ENCODE data around the gene VSTM4.

The VSTM4 gene

DNA sequence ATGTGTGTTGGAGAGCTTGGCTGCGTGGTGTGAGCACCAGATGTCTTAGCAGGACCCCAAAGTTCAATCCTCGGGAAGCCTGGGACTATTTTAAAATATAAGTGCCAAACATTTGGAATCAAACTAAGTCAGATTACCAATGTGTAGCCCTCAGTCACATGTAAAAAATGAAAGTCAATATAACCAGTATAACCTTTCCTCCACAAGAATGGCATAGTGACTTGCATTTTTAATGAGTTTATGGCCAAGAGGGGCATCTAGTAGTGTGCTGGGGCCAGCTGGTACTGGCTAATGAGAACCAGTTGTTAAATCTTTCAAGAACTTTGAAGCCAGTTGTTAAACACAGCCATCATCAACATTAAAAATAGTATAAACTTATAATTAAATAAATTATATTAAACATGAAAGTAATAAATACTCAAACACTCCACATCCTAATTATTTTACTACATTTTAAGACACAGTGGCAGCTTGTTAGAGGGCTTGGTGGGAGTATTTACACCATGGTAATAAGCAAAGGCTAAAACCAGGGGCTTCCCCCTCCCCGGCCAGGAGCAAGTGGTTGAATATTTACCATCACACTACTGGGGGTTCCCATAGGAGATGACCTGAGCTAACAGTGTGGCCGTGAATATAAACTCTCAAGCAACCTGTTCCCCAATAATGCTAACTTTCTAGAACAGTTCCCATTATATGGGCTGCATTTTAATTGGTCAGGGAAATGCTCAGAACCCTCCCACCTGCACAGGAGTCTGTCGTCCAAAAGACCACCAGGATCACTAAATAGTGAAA, 26.4 kb upstream of the VSTM4 start:
- DNase-seq (ENCODE audit: low spot score): no peak

DNA sequence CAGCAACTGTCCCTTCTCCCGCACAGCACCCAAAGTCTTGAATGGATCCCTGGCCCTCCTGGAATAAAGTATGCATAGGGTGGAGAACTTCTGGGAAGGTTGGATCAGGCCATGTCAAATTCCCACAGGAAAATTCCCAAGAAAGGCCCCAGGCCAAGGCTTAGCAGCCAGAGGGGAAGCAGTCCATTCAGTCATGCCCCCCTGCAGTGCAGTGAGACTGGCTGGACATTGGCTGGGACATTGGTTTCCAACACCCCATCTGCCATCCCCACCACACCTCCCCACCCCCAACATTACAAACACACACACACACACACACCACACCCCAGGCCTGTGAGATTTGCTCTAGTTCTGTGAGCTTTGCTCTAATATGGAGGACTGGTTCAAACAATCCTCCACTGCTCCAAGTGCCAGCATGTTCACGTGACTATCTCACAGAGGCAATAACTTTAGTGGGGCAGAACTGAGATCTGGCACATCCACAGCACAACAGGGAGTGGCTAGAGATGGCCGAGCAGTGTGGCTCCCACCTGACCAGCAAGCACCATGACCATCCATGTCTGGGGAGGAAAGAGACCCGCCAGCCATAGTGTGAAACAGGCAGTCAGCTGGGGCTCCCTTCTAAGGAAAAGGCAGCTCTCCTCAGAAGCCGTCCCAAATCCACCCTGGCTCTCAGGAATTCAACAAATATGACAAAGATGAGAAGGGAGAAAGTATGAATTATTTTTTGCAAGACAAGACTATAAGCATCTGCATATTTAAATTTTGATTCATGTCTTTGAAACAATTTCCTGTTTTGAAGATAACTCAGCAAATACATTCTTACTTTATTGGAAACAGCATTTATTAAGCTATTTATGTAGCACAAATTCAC, 25.2 kb upstream of the VSTM4 start:
- no peak for DNase-seq (ENCODE audit: low spot score)

DNA sequence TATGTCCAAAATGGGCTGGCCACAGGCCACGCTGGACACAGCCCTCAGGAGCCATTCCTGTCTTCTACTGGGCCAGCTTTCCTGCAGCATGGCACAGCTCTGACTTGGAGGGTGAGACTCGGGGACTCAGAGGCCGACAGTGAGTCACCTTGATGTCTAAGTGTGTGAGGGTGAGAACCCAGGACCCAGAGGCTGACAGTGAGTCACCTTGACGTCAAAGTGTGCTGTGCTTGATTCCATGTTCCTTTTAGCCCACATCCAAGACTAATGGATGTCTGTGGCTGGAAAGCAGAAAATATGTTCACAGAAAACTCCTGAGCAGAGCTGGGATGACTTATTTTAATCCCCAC, 24.5 kb upstream of the VSTM4 start:
- no peak for DNase-seq (ENCODE audit: low spot score)

DNA sequence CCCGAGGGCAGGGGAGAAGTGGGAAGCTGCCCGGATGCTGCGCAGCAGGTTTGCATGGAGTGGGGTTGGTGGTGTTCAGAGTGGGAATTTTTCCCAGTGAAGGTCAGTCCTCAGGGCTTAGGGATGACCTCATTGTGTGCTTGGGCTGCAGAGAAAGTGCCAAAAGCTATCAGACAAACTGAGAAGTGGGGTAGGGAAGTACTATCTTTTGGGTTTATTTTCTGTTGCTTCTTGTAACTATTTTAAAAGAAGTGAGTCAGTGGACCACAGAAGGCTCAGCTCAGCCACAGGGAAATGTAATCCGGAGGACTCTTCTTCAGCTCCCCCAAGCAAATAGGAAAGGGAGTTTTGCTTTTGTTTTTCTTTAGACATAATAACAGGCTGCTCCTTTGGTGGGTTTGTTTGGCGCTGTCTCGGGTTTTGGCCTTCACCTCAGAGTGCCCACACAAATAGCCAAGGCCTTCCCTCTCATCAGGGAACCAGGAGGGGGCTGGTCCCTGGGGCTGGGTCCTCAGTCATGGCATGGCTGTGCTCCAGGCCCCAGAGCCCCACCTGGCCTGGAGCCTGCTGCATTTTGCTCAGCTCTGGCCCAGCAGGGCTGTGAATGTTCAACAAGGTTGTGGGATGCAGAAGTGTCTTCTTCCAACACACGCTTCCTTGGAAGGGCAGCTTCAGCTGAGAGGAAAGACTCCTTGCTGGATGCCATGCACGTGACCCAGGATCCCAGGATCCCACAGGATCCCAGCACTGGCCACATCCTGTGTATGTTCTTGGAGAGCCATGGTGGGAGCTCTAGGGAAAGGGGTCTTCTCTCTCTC, 23.9 kb upstream of the VSTM4 start:
- DNase-seq (ENCODE audit: low spot score): no peak

DNA sequence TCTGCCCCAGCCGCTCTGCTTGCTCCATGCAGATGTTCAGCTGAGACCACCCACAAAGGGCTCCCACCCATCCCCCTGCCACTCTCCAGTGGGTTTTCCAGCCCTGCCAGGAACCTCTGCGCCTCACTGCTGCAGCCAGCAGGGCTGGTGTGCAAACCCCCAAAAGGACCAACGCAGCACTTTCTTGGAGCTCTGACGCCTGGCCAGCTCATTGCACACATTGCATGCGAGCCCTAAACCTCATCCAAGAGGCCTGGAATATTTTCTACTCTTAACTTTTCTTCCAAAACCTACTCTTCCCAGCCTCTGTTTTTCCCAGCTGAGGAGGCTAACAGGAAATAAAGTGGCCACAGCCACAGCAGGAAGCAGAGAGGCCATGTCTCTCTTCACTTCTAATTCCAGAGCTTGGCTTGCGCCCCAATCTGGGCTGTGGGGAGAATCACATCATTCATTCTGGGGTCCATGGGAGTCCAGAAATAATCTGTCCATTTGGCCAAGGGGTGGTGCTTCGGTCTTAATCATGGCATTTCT, 23.1 kb upstream of the VSTM4 start:
- no peak for DNase-seq (ENCODE audit: low spot score)

- no peak for DNase-seq (ENCODE audit: low spot score)
Measured at GRCh38 chr10:49136525-49136924, 21.2 kb upstream of the VSTM4 start.

- no peak for DNase-seq (ENCODE audit: low spot score)
Measured at GRCh38 chr10:49135575-49136313, 20.4 kb upstream of the VSTM4 start.

DNA sequence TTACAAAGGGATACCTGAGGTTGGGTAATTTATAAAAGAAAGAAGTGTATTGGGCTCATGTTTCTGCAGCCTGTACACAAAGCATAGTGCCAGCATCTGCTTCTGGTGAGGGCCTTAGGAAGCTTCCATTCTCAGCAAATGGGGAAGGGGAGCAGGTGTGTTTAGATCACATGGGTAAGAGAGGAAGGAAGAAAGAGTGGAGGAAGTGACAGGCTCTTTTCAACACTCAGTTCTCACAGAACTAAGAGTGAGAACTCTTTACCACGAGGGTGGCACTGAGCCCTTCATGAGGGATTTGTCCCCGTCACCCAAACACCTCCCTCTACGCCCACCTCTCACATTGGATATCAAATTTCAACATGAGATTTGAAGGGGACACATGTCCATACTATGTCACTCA, 19.0 kb upstream of the VSTM4 start:
- DNase-seq (ENCODE audit: low spot score): no peak

GRCh38 chr10:49133706-49134248, 18.5 kb upstream of the VSTM4 start, which contains the start of gene FAM170B:
FAM170B (minus strand) TSS chr10:49134021; CDS start chr10:49133918, 103 bp downstream.
- no peak for DNase-seq (ENCODE audit: low spot score)

- no peak for DNase-seq (ENCODE audit: low spot score)
Measured at GRCh38 chr10:49132362-49132737, 17.0 kb upstream of the VSTM4 start.

DNA sequence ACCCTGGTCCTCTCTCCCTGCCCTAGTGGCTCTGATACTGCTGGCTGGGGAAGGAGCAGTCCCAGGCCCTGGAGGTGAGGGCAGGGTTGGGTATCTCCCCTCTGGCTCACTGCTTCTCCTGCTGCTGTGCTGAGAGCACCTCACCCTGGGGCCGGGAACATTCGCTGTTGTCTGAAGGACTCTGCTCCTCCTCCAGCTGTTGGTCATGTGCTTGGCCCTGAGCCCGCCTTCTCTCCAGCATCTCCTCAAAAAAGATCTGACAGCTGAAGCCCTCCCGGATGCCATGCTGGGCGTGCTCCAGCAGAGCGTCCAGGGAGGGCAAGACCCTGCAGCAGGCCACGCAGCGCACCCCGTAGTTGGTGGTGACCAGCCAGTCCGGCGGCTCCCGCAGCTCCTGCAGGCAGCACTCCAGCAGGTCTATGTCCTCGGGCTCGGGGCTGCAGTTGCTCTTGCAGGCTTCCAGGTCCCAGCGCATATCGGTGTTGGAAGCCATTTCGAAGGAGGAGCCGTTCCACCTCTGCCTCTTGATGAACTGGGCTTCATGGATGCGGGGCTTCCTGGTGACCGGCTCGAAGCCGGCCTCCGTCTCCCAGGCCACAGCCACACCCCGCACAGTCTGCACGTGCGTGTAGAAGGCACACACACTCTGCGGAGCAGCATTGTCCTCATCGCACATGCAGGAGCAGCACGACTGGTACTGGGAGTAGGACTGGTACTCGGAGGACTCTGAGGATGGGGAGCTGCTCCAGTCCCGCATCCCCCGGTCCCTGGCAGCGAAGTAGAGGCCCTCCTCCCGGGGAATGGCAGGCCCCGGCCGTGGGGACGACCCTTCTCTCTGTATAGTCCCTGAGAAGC, 16.4 kb upstream of the VSTM4 start:
- DNase-seq (ENCODE audit: low spot score): no peak

DNA sequence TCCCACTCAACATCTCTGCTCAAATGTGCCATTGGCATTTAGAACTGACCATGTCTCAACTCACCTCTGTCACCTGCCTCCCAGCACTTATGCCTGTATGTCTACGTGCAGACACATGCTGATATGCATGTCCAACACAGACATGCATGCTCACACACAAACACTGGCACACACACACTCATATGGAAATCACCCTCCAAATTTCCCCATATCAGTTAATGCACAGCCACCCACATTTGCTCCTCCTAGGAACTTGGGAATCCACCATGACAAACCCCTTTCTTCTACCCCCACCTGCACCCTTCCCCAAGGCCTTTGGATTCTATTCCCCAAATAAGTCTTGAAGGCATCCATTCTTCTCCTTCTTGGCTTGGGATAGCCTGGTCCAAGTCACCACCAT, 14.1 kb upstream of the VSTM4 start:
- no peak for DNase-seq (ENCODE audit: low spot score)

GRCh38 chr10:49128854-49129253, 13.5 kb upstream of the VSTM4 start:
- no peak for DNase-seq (ENCODE audit: low spot score)

DNA sequence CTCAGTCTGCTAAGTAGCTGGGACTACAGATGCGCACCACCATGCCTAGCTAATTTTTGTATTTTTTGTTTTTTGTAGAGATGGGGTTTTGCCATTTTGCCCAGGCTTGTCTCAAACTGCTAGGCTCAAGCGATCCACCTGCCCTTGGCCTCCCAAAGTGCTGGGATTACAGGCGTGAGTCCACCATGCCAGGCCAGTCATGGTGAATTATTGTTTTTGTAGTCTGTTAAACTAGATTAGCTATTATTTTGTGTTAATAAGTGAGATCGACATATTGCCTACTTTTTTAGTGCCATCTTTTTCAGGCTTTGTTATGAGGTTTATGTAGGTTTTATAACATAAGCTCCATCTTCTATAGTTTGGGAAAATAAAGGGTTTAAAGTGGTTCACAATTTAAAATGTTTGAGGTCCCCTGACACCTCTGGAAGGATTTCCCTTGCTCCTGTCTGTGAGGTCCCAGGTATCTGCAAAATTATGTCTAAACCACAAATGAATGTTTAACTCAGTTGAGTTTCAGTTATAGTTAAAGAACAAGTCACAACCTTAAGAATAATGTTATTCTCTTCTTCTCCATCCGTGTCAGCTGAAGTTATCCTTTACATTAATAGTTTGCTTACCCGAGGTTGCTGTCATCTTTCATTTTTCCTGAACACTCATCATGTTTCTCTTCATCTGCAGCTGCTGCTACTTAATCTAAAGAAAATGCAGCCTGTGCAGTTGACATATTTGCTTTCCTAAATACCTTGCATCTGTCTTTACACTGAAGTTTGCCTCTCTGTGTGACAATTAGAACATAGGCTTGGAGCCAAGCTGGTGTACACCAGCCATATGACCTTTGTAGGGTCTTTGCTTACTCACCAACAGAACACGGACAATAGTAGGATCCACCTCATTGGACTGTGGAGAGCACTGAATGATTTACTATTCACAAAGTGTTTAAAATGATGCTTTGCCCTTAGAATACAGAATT, 8.9 kb upstream of the VSTM4 start:
- no peak for DNase-seq (ENCODE audit: low spot score)

GRCh38 chr10:49120911-49121310, 5.6 kb upstream of the VSTM4 start:
- no peak for DNase-seq (ENCODE audit: low spot score)

GRCh38 chr10:49119746-49120145, 4.4 kb upstream of the VSTM4 start:
- DNase-seq (ENCODE audit: low spot score): no peak

DNA sequence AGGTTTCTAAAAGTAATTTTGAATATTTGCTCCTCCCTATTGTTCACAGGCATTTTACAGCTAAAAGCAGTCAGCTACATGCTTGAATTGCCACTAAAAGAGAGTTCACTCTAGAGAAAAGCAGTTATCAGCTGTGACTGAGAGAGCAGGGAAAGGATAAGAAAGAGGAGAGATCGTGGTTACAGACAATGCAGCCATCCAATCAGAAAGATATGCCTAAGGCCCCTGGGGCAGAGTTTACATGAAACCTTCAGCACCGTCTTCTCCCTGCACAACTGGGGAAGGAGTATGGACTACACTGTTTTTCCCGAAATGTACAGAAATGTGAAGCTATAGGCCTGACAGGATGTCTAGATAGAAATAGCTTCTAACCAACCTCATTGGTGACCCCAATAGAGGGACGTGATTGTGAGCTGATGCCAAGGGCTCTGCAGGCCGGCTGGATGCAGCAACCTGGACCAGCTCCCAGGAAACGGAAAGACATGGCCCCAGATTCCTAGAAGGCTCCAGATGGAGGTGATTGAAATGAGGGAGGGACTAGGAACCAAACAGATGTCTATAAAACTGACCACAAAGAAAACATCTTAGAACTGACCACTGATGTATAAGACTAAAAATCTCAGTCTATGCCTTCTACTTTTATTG, 3.2 kb upstream of the VSTM4 start:
- DNase-seq (ENCODE audit: low spot score): no peak

- no peak for DNase-seq (ENCODE audit: low spot score)
Measured at GRCh38 chr10:49117376-49118070, 2.2 kb upstream of the VSTM4 start.

All from CD4-positive, alpha-beta T cell treated with Interleukin-2 at 100 ng/mL for 4 hours (primary cell).